H1 (cell line): ENCODE data around the gene ABL2.

Experiments
- EGR1 ChIP-seq: IDR thresholded peaks from 2 replicates; pipeline ENCODE4 v1.6.1; 2011; ENCODE audit warnings: low read depth, low read length, borderline replicate concordance
- EZH2 ChIP-seq: fragments of 200-600 bp; sonication (generic); IDR thresholded peaks from 2 replicates; pipeline ENCODE4 v1.7.1; 2012; ENCODE audit warnings: low read depth, mild to moderate bottlenecking, moderate library complexity, low read length, inconsistent platforms; ENCODE audit not compliant: severe bottlenecking
- TAF7 ChIP-seq: optimal IDR thresholded peaks from 2 replicates; pipeline ENCODE3; 2011; ENCODE audit warnings: low read depth, mild to moderate bottlenecking, inconsistent platforms, low read length, moderate library complexity, borderline replicate concordance

DNA sequence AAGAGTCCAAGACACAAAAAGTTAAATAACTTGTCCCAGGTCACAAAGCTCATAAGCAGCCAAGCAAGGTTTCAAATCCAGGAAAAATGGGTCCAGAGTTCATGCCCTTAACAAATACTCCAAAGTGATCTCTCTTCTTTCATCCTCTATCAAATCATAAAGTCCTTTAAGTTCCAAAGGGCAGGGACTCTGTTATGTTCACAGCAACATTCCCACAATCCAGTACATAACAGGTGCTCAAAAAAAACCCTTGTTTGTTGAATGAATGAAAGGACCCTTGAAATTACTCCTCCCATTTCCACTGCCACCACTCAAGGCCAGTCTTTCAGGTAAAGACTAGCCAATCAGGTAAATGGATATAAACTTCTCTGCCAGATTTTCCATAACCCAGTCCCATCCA lies 2.7 kb downstream of the ABL2 start:
- TF ChIP-seq EGR1 (no peak), EZH2 (no peak), TAF7 (no peak)
